Transverse colon (tissue), 4 donors: ENCODE measurements around the gene POU2F2. TPM values are rescaled to one million over a fixed set of nuclear protein-coding genes. Genes with fewer than 3 reads are reported as not detected.

ENCODE experiments used
- DNase-seq: peaks from one replicate; pipeline ENCODE4 v3.0.0-alpha.2; 2019
- H3K27ac ChIP-seq, 4 donors: fragments of 200-600 bp; sonication (generic); 2 replicates each; pipeline ENCODE4 v1.5.1; 2016 to 2018; ENCODE audit warnings: inconsistent platforms in 4 of 4
- H3K27me3 ChIP-seq: fragments of 200-600 bp; sonication (generic); 2 replicates; pipeline ENCODE4 v1.5.1; 2017; ENCODE audit warnings: inconsistent platforms
- H3K36me3 ChIP-seq, 4 donors: fragments of 200-600 bp; sonication (generic); 2 replicates each; pipeline ENCODE4 v1.5.1; 2017 to 2019; ENCODE audit warnings: inconsistent platforms in 4 of 4
- H3K4me1 ChIP-seq, 4 donors: fragments of 200-600 bp; sonication (generic); 2 replicates each; pipeline ENCODE4 v1.5.1; 2017 to 2020; ENCODE audit warnings: inconsistent platforms in 4 of 4
- H3K4me3 ChIP-seq, 4 donors: fragments of 200-600 bp; sonication (generic); 1 replicate in 1 of 4; 2 replicates in 3 of 4; pipeline versions ENCODE4 v1.5.1 to v1.6.1; 2017 to 2019; ENCODE audit warnings: inconsistent platforms in 4 of 4
- H3K9me3 ChIP-seq, 2 donors: fragments of 200-600 bp; sonication (generic); 2 replicates each; pipeline ENCODE4 v1.5.1; 2017 to 2019; ENCODE audit warnings: inconsistent platforms in 2 of 2
- EP300 ChIP-seq: sonication (generic); formaldehyde crosslinking; IDR thresholded peaks from one replicate; pipeline ENCODE4 v1.6.1; 2017; ENCODE audit warnings: antibody characterized with exemption, low read depth
- POLR2A ChIP-seq: fragments of 450-650 bp; IDR thresholded peaks from one replicate; pipeline ENCODE4 v1.6.1; 2016; ENCODE audit warnings: antibody characterized with exemption, mild to moderate bottlenecking, moderate library complexity
- POLR2AphosphoS5 ChIP-seq, 3 donors: sonication (generic); formaldehyde crosslinking; IDR thresholded peaks; one replicate each; pipeline ENCODE4 v1.6.1; 2016; ENCODE audit warnings: antibody characterized with exemption in 3 of 3
- WGBS, 2 donors: methylation state at CpG; one replicate each; pipeline ENCODE4 v1.1.5; 2018; ENCODE audit warnings: low coverage in 1 of 2; 5-methylcytosine and 5-hydroxymethylcytosine counted together
- in situ Hi-C, 4 donors: fragments of 200-750 bp; cut with MboI; loops; one replicate each; pipeline versions ENCODE4 v1.15.0 to v1.15.1; 2017; ENCODE audit warnings: low sequenced_read_pairs in 3 of 4, low pct_ligation_motif_present in 1 of 4, low pct_unique_long_range_greater_than_20kb in 1 of 4
- intact Hi-C: fragments of 100-400 bp; cut with DNase I; formaldehyde crosslinking; loops from one replicate; pipeline ENCODE4 v1.15.1; 2023; ENCODE audit warnings: low total_unique reads
- total RNA-seq, 4 donors: library from RNA; depleted of rRNA; stranded (reverse); fragments of >200 nt; gene quantifications; one replicate each; pipeline ENCODE4 v1.1.0, GENCODE V29; 2016
- TF ChIP-seq, protein P1 (sequence below), 5 experiments: fragments of 200-600 bp in 3 of 5; fragments of 450-650 bp in 2 of 5; sonication (generic) in 3 of 5; IDR thresholded peaks; 1 replicate in 2 of 5; 2 replicates in 3 of 5; pipeline ENCODE4 v1.5.1; 2016 to 2017; ENCODE audit warnings: antibody characterized with exemption in 5 of 5, inconsistent platforms in 3 of 5, mild to moderate bottlenecking in 2 of 5, moderate library complexity in 1 of 5

The POU2F2 gene
- total RNA-seq, 4 donors from 2014 or later: 0.96 to 7.1 (median 3.4) TPM

DNA sequence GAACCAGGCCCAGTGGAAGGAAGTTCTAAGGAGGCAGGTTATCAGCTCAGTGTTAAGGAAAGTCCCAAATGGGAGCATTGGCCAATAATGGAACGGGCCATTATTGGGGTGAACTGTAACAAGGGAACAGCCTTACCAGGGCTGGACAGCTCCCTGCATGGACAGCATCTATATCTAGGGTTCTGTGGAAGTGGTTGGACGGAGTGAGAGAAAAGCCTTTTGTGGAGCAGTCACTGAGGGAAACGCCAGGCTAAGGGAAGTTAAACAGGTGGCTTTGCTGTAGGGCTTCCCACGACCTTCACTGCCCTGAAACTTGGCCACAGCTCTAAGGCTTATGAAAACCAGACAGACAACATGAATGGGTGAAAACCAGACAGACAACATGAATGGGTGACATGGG, 17.0 kb downstream of the POU2F2 start:
- TF ChIP-seq POLR2AphosphoS5 (IDR thresholded peaks at IDR 0.05) (no peak), EP300 (no peak), POLR2A (no peak)
- TF ChIP-seq, protein P1, sequence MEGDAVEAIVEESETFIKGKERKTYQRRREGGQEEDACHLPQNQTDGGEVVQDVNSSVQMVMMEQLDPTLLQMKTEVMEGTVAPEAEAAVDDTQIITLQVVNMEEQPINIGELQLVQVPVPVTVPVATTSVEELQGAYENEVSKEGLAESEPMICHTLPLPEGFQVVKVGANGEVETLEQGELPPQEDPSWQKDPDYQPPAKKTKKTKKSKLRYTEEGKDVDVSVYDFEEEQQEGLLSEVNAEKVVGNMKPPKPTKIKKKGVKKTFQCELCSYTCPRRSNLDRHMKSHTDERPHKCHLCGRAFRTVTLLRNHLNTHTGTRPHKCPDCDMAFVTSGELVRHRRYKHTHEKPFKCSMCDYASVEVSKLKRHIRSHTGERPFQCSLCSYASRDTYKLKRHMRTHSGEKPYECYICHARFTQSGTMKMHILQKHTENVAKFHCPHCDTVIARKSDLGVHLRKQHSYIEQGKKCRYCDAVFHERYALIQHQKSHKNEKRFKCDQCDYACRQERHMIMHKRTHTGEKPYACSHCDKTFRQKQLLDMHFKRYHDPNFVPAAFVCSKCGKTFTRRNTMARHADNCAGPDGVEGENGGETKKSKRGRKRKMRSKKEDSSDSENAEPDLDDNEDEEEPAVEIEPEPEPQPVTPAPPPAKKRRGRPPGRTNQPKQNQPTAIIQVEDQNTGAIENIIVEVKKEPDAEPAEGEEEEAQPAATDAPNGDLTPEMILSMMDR (IDR thresholded peaks at IDR 0.05): no peak
- Histone ChIP-seq H3K27me3 (no peaks in the 10 kb centered on the region), H3K27ac (peak overlapping the region in 1 of 4 donors; percentile 58), H3K4me1 (peaks cover 0 to 11% (median 2%) of the 10 kb centered on the region in 4 donors), H3K9me3 (no peaks in the 10 kb centered on the region), H3K36me3 (no peaks in the 10 kb centered on the region), H3K4me3 (no peak overlapping the region)
- DNase-seq: no peak
- intact Hi-C loops: no loop called here
- 63 to 80% methylated on average over 3 to 4 of the region's 4 CpGs for WGBS, 2 donors
- in situ Hi-C loops: loop anchor here in 3 of 4 donors (10.0 to 25.0 kb wide), 2 partner anchors 197 to 210 kb away; partner anchors contain the start of genes PAFAH1B3 (in 2 of the 3), PRR19 (in 2 of the 3), TMEM145 (in 2 of the 3) and MEGF8 (in 1 of the 3)

DNA sequence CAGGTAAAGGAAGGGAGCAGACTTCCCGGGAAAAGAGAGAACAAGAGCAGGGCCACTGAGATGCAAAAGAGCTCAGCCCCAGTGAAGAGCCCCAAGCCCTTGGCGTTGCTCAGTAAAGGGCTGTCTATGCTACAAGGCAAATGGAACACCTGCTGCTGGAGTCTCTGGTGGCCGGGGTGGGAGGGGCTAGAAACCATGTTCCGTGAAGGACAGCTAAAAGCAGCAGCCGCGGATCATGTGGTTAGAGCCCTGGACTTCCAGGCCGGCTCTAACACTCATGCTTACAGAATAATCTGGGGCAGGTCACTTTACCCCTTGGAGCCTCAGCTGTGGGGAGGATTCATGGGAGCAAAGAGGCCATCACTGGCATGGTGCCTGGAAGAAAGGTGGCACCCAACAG, 17.8 kb downstream of the POU2F2 start:
- DNase-seq: peak; percentile 76
- intact Hi-C loops (no loop called here), in situ Hi-C loops (loop anchor here in 3 of 4 donors (10.0 to 25.0 kb wide), 2 partner anchors 198 to 210 kb away; partner anchors contain the start of genes PAFAH1B3 (in 2 of the 3), PRR19 (in 2 of the 3), TMEM145 (in 2 of the 3) and MEGF8 (in 1 of the 3))
- TF ChIP-seq POLR2AphosphoS5 (IDR thresholded peaks at IDR 0.05) (no peak), EP300 (no peak), POLR2A (no peak)
- TF ChIP-seq, protein P1 (IDR thresholded peaks at IDR 0.05): no peak
- Histone ChIP-seq H3K36me3 (no peaks in the 10 kb centered on the region), H3K4me1 (peaks cover 0 to 11% (median 2%) of the 10 kb centered on the region in 4 donors), H3K9me3 (no peaks in the 10 kb centered on the region), H3K27ac (peak overlapping the region in 3 of 4 donors; percentile 8 to 67 (median 47)), H3K27me3 (no peaks in the 10 kb centered on the region), H3K4me3 (no peak overlapping the region)
- 45% methylated on average over 7 of the region's 7 CpGs; no CpG with 5 or more reads in 1 of the 2 donors for WGBS, 2 donors

DNA sequence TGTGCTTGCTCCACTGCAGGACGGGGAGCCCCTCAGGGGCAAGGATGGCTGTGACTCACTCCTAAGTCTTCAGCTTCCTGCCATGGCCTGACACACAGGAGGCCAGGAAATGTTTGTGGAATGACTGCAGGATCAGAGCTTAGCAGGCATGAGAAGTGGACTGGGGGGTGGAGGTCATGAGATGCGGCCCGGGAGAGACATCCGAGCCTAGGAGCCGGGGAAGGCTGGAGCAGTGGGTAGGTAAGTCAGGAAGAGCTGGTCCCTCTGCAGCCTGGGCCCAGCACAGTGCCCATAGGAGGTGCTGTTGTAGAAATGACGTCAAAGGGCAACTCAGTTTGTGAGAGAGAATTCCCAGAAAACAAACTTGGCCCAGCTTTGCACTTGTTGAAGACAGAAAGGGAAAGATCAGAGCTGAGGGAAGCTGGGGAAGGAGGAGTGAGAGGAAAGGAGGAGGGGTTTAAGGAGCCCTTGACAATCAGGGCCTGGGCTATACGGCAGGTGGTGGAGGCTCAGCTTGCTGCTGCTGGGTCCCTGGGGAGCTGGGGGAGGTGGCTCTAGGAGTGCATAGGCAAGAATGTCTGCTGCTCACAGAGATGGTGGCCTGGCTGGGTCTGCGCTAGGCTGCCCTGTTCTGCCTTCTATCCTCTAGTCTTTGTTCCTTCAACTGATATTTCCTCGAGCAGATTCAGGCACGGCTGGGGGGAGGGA, 18.5 kb downstream of the POU2F2 start:
- H3K36me3 ChIP-seq: no peaks in the 10 kb centered on the region
- no peak overlapping the region for H3K4me3 ChIP-seq
- TF ChIP-seq, protein P1 (IDR thresholded peaks at IDR 0.05): no peak
- TF ChIP-seq POLR2AphosphoS5 (IDR thresholded peaks at IDR 0.05): no peak
- no peak for TF ChIP-seq POLR2A
- no peak for TF ChIP-seq EP300
- 40 to 48% methylated on average over 3 to 10 of the region's 10 CpGs for WGBS, 2 donors
- peak overlapping the region in 3 of 4 donors; percentile 8 to 67 (median 47) for H3K27ac ChIP-seq
- intact Hi-C loops: no loop called here
- DNase-seq: no peak
- H3K27me3 ChIP-seq: no peaks in the 10 kb centered on the region
- peaks cover 0 to 11% (median 2%) of the 10 kb centered on the region in 4 donors for H3K4me1 ChIP-seq
- in situ Hi-C loops: loop anchor here in 3 of 4 donors (10.0 to 25.0 kb wide), 2 partner anchors 199 to 211 kb away; partner anchors contain the start of genes PAFAH1B3 (in 2 of the 3), PRR19 (in 2 of the 3), TMEM145 (in 2 of the 3) and MEGF8 (in 1 of the 3)
- H3K9me3 ChIP-seq: no peaks in the 10 kb centered on the region

DNA sequence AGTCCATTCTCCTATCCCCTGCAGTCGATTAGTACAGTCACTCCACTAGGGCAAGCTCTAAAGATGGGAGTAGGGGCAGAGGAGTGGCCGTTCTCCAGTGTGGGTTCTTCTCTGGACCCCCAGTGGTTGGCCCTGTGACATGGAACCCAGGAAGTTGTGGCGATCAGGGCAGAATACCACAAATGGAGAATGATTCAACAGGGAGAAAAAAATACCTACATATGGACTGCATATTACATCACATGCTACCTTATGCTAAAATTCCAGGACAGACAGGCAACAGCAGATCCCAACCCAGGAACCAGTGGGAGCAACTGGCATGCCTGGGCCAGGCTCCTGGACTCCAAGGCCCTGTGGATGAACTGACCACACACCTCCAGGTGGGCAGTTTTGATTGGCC, 20.4 kb downstream of the POU2F2 start:
- no peak overlapping the region for H3K4me3 ChIP-seq
- TF ChIP-seq, protein P1 (IDR thresholded peaks at IDR 0.05): no peak
- no peak for TF ChIP-seq POLR2A
- no peak for TF ChIP-seq POLR2AphosphoS5 (IDR thresholded peaks at IDR 0.05)
- TF ChIP-seq EP300: no peak
- intact Hi-C loops (no loop called here), in situ Hi-C loops (loop anchor here in 3 of 4 donors (10.0 to 25.0 kb wide), 2 partner anchors 200 to 213 kb away; partner anchors contain the start of genes PAFAH1B3 (in 2 of the 3), PRR19 (in 2 of the 3), TMEM145 (in 2 of the 3) and MEGF8 (in 1 of the 3))
- no peak overlapping the region for H3K27ac ChIP-seq
- DNase-seq: no peak
- H3K9me3 ChIP-seq: no peaks in the 10 kb centered on the region
- peaks cover 0 to 11% (median 2%) of the 10 kb centered on the region in 4 donors for H3K4me1 ChIP-seq
- 79 to 81% methylated on average over 2 to 3 of the region's 3 CpGs for WGBS, 2 donors
- H3K27me3 ChIP-seq: peaks cover 8% of the 10 kb centered on the region
- H3K36me3 ChIP-seq: no peaks in the 10 kb centered on the region
